SH-SY5Y (cell line): ENCODE measurements around the gene TMEM45A.

Experiments used
- GATA2 ChIP-seq: IDR thresholded peaks from 2 replicates; pipeline ENCODE4 v1.6.1; 2011; ENCODE audit warnings: mild to moderate bottlenecking, low read depth, low read length
- GATA3 ChIP-seq: IDR thresholded peaks from 2 replicates; pipeline ENCODE4 v1.6.1; 2011; ENCODE audit warnings: low read depth, mild to moderate bottlenecking, low read length, moderate library complexity

TMEM45A gene

DNA sequence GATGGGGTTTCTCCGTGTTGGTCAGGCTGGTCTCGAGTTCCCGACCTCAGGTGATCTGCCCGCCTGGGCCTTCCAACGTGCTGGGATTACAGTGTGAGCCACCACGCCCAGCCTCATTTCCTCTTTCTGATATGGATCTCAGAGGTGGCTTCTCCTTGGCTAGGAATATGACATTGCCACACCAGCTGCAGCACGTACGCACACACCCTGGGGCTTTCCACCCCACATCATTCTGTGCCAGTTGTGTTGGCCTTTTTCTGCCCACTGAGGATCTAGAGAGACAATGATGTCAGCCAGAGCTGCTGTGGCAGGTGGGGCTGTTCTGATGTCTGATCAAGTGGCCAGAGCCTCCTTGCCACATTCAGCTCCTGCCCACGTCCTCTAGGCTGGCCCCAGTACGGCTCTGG lies 29.0 kb downstream of the TMEM45A start:
- TF ChIP-seq GATA3 (no peak), GATA2 (no peak)

- TF ChIP-seq GATA2 (no peak), GATA3 (no peak)
These were observed 29.7 kb downstream of the TMEM45A start for GRCh38 chr3:100522125-100522524.

- TF ChIP-seq GATA2 = no peak
- no peak for TF ChIP-seq GATA3
These were observed 30.8 kb downstream of the TMEM45A start for GRCh38 chr3:100523050-100523760.

GRCh38 chr3:100525753-100526612 lies 33.6 kb downstream of the TMEM45A start:
- no peak for TF ChIP-seq GATA3
- TF ChIP-seq GATA2 = no peak

DNA sequence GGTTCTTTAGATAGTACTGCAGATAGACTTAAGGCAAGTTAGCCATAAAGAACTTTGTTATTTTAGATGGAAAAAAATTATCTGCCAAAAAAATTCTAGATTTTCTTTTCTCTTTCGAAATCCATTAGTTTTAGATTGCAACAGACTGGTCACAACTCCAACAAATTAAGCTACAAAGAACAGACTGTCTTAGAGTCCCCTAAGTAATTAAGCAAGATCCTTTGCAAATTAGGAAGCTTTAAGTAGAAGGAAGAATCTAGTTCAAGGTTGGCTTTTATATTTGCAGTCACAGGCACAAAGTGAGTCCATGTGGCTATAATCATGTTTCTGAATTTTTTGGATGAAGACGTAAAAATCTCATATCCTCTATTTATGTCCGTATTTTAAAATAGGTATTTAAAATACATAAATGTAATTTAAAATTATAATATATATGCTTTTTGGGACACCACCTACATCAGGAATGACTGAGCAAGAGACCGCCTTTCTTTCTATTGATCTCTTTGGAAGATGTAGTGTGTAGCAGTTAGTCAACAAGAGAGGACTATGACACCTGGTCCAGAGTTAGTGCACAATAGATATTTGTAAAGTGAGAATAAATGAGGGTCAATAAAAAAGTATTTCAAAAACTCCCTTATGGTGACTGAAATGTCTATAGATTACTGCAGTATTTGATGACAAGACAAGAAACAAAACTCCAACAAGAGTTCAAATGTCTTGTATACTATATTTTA lies 34.4 kb downstream of the TMEM45A start:
- TF ChIP-seq GATA3 (no peak), GATA2 (no peak)

DNA sequence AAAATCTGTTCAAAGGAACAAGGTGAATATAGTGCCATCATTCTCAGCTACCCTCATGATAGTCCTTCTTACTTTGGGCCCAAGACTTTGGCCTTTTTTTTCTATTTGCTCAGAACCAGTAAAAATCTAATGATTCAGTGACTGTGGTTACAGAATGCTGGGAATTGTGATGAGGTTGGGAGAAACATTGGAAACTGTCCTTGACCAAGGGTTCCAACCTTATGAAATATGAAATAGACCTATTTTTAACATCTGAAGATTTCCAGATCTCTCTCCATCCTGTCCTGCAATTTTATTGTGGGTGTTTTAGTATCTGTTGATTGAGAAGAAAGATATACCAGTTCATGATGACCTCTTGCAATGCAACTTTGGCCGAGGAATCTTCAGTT lies 34.9 kb downstream of the TMEM45A start:
- TF ChIP-seq GATA2 (no peak), GATA3 (no peak)

- TF ChIP-seq GATA2 (no peak), GATA3 (no peak)
These were observed 38.7 kb downstream of the TMEM45A start for GRCh38 chr3:100531093-100531492.

DNA sequence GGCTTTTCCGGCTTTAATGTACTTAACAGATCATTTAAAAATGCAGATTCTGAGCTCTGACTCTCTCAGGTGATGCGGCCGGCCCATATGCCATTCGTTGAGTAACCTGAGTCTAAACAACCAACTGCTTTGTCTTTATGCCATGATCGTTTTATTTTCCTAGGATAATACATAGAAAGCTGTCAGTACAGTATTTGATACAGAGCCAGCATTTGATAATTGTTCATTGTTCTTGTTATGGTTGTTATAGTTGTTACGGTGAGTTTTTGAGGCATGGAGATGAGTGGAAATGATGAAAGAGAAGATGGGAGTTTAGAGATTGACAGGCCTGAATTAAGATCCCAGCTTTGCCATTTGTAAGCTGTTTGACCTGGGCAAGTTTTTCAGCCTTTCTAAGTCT lies 40.0 kb downstream of the TMEM45A start:
- TF ChIP-seq GATA2 (no peak), GATA3 (no peak)

DNA sequence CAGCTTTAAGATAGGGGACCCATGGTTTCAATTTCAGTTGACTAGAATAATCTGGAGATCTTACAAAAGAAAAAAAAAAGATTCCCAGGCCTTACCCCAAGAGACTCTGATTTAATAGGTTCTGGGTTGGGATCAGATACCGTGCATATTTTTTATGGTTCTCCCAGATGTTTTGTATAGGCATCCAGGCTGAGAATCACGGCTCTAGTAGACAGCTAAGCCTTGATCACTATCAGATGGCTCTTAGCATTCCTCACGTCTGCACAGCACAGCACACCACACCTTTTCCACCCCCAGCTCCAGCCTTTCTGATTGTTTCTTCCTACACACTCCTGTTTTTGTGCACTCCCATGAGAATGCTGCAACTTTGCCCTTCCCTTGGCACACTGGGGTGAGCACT lies 40.8 kb downstream of the TMEM45A start:
- no peak for TF ChIP-seq GATA2
- no peak for TF ChIP-seq GATA3

DNA sequence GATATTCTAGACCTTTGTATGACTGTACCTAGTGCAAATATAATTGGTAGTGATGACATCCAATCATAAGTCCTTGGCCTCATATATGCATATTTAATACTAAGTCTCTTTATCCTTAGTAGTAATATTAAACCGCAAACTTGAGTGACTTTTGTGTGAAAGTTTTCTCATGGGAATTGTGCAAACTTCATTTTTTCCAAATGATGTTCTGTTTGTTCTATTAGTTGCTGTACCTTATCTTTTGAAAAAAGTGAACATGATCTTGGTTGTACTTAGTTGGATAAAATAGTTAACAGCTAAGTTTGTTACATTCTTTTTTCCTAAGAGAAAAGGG lies 43.2 kb downstream of the TMEM45A start:
- TF ChIP-seq GATA2 = no peak
- TF ChIP-seq GATA3 = no peak

- TF ChIP-seq GATA2 = no peak
- TF ChIP-seq GATA3 = no peak
These were observed 43.7 kb downstream of the TMEM45A start for GRCh38 chr3:100536093-100536492.

GRCh38 chr3:100537646-100538338 lies 45.4 kb downstream of the TMEM45A start:
- TF ChIP-seq GATA2 = no peak
- TF ChIP-seq GATA3 = no peak

- TF ChIP-seq GATA2 = no peak
These were observed 45.9 kb downstream of the TMEM45A start for GRCh38 chr3:100538339-100538706.

GRCh38 chr3:100540791-100541334 lies 48.4 kb downstream of the TMEM45A start:
- TF ChIP-seq GATA2 = no peak
- TF ChIP-seq GATA3 = no peak

- TF ChIP-seq GATA2 = no peak
- TF ChIP-seq GATA3 = no peak
These were observed 53.0 kb downstream of the TMEM45A start for GRCh38 chr3:100545371-100545770.
